8988T (cell line): ENCODE data around the gene MOK.

ENCODE experiments used
- DNase-seq: peaks from one replicate; pipeline ENCODE4 v3.0.0; 2011

The MOK gene

DNA sequence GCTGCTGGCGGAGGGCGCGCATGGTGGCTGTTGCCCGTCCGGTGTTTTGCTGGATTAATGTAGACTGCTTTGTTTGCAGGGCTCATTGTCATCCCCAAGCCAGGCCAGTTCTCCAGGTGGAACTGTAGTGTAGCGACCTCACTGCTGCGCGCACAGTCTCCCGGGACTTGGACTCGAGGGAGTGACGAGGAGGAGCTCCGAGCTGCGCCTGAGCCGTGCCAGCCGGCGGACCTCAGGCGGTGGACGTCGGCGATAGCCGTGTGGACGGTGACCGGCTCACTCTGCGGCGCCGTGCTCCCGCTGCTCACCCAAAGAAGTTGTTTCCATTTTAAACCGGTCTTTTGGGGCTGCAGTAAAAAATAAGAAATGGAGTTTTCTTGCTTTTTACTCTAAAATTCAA lies 82.2 kb downstream of the MOK start:
- no peak for DNase-seq

DNA sequence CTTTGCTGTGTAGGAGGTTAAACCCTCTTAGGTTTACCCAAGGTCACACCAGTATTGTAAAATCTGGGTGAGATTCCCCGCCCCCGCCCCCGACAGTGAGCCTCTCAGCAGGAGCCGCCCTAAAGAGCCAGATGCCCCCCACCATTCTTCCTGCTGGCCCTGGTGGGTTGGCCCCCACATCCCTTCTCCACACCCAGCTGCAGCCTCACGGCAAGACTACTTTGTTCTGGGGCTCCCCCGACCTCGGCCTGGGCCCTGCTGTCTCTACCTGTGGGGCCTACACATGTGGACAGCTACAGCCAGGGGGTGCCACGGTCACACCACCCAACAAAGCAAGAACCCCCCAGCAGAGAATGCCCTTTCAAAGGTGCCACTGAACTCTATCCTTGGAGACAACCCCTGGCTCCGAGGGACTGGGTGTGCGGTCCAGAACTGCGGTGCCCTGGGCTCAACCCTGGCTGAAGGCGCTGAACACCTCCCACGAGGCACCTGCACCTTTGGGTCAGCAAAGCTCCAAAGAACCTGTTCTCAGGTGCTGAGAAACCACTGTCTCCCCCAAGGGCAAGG lies 82.9 kb downstream of the MOK start:
- DNase-seq = no peak

DNA sequence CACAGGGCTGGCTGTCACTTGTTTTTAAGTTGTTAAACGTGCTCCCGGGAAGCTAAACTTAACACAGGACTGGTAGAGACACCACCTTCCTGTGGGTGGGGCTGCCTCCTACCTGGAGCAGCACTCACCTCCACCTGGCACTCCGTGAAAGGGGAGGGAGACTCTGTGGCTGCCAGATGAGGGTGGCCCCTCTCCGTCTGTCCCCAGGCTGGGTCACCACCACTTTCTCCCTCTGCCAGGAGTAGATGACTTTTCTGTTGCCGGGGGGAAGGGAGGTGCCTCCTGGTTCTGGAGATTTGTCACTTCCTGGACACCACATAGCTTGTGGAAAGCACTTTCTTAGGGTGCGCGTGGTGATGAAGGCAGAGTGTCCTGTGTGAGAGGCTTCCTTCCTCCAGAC lies 83.9 kb downstream of the MOK start:
- no peak for DNase-seq

DNA sequence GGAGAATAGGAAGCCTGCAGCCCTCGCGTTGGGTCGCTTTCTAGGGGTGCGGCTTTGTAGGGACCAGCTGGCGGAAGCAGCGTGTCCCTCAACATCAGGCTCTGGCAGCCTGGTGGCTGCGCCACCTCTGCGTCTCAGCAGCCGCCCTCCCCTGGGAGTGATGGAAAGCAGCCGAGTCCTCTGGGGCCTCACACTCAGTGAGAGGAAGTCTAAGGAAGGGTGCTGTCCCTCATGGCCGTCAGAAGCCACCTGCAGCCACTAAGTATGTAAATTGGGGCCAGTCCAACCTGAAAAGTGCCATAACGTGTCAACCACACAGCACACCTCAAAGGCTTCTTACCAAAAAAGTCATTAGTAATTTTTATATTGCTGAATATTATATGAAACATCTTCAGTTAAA lies 84.9 kb downstream of the MOK start:
- no peak for DNase-seq

DNA sequence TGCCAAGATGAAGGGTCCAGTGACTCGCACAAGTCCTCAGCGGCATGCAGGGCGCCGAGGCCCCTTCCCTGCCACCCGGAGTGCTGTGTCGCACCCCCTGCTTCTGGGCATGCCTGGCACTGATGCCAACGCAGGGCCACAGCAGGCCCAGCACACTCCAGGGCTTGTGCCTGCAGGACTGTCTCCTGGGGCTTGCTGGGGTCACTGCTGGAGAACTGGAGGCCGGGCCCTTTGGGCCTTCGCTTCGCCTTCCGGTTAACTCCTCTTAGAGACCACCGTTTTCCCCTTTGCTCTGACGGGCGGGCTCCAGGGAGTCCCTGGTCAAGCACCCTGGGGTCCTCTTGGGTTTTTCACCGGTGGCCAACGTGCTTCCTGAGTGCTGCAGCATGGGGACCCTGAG lies 85.6 kb downstream of the MOK start:
- no peak for DNase-seq

DNA sequence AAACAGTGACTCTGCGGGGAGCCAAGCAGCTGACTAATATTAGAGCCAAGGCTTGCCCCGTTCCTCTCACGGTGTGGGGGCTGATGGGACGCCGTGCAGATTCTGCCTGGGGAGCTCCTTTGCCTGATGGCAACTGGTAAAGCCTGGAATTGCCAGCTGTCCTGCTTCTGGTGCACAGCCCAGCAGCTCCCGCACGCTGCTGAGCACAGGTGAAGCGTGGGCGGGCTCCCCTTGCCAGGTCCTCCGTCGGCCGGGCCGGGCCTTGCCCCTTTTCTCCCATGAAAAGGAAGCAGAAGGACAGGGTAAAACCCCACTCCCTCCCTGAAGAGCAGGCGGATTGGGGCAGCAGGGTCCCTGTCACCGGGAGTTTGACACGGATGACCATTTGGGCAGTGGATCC lies 86.3 kb downstream of the MOK start:
- no peak for DNase-seq

DNA sequence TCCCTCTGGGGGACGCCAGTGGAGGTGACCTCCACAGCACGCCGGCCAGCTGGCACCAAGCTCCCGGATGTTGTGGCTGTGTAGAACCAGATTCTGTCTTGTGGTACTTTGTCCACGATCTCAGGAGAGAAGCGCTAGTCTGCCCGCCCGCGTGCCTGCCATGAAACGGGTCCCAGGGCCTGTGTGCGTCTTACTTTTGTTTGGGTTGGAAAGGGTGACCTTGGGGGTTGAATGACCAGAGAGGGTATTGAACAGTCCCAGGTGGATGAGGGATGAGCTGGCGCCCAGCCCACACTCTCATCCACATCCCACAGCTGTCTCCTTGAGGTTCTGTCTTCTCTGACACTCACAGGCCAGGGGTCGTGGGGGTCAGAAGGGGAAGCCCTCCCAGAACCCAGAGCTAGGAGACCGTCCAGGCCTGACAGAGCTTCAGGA lies 87.0 kb downstream of the MOK start:
- no peak for DNase-seq

DNA sequence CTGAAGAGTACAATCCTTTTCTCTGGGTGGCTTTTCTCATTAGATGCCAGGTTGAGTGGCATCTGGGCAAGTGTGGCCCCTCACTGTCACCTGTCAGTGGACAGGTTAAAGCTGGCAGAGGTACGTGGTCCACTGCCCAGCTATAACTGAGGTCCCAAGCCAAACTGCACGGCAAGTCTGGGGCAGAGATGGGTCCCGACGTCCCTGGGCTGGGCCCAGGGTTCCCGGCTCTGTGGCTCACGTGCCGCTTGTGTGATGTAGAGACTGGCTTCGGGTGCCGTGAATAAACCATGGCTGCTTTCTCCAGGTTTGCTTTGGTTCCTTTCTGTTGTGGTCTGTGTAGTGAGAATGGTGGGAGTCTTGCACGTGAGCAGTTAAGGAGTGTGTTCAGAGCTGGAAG lies 87.6 kb downstream of the MOK start:
- DNase-seq = no peak

DNA sequence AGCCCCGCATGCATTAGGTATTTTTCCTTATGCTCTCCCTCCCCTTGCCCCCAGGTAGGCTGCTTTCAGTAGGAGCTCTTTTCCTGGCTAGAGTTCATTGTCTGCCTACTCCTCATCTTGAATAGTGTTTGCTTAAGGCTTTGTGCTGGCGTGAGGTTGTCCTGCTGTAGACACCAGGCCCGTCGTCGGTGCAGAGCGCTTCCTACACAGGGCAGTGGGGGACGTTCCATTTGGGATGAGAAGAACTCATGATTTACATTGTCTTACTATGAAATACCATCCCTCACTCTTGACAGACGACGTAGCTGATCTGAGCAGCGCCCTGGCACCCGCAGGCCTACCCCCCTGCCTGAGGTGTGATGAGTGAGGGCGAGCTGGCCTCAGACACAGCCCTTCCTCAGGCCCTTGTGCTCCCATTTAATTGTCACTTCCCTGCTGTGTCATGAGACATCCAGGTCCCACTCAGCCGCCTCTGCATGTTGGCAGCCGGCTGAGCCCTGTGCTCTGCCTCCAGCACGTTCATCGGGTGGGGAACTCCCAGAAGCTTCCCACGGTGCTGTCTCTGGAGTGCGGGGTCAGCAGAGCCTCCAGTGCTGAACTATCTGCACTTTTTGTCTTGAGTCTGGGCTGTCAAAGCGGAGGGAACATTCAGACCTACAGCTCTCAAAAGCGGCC lies 89.3 kb downstream of the MOK start:
- DNase-seq = no peak

DNA sequence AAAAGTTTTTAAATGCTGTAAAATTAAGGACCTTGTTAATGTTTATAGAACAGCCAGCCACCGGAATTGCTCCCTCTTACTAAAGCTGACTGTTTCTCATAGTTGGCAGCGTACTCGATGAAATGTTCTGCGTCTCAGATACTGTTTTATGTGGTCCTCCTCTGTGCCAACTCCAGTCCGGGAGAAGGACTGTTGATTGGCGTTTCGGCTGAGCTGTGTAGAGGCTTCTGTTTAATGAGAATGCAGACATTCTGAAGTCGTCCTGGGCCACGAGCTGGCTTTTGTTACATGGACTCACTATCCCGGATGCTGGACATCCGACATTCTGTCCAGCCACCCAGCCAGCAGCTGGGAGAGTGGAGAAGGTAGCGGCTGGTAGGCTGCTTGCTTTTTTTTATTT lies 89.9 kb downstream of the MOK start:
- no peak for DNase-seq

DNA sequence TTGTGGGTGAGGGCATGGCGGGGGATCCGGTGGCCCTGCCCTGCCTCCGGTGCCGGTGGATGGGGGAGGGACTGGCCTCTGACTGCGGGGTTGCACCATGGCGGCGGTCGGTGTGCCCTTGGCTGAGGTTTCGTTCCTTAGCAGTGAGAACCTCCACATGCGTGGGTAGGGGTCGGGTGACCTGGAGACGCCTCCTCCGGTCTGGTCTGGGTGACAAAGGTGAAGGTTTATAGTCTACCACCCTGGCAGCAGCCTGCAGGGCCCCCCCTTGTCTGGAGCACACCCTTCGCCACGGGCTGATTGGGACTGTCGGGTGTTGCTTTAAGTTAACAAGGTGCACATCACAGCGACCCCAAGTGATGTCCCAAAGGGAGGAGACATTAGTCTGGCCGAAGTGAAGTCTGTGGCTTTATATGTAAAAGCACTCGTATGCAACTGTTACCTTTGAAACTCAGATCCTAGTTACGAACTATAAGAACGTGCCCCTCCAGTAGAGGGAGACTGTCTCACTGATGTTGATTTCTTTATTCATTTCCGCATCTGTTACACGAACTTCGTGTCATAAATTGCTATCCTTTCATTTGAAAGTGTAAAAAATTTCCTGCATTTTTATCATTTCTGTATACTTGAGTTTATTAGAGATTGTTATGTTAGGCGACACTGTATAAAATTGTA lies 90.8 kb downstream of the MOK start:
- no peak for DNase-seq

DNA sequence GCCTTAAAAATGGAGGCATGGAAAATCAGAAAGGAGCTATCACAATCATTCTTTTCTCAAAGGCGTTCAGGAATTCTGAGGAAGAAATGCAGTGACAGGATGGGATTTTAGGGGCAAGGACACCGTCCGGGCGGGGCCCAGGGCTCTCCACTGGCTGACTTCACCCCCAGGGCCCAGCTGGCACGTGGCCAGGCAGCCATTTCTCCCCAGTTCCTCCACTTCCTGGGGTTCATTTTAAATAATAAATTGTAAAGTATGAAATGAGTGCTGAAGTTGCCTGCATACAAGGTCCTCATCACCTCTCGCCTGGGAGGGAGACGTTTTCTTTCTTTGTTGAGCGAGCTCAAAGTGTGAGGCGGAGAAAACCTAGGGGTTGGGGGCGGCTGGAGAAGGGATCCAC lies 91.5 kb downstream of the MOK start:
- DNase-seq = no peak

DNA sequence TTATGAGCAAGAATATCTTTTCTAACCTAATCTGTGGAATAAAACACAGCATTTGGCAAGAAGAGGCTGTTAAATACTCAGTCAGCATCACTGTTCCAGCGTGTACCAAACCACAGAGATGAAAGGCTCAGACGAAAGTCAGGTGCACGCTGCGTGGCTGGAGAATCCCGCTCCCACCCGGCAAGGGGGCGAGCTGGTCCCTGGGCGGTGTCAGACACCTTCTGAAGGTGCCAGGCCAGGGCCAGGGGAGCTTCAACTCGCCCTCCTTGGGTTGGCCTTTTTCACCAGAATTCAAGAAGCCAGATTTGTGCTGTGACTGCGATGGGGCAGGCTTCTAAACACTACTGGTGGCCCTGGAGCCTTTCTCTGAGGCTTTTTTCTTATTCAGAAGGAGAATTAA lies 92.1 kb downstream of the MOK start:
- DNase-seq = no peak

DNA sequence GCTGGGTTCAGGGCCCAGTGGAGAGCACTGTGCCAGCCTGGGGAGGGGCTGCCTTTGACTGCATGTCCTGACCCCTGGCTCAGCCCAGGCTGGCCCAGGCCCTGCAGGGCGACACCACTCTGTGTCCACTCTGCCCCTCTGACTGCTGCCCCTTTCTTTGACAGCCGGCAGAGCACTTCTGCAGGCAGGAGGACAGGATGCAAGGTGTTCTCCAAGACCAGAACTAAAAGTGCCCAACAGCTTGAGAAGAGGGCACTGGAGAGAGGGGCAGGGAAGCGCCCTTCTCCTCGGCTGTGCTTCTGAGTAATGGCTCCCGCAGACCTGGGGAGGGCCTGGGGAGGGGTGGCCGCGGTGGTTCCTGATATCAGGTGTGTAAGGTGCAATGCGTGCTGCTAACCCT lies 92.6 kb downstream of the MOK start:
- DNase-seq = no peak

DNA sequence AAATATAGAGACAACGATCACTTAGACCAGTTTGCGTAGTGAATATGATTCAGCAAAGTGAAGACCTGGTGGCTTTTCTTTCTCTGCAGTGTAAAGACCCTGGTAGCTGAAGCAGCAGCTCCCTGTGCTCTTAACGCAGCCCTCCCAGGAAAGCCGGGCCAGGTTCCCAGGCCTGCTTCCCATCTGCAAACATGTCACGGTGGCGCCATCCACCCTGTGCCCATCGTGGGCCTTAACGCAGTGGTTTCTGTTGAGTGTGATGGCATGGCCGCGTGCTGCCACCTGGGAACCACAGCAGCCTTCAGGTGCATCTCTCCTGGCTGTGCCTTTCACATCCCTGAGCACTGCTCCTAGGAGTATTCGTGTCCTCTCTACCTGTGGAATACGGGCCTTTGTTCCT lies 93.7 kb downstream of the MOK start:
- no peak for DNase-seq

DNA sequence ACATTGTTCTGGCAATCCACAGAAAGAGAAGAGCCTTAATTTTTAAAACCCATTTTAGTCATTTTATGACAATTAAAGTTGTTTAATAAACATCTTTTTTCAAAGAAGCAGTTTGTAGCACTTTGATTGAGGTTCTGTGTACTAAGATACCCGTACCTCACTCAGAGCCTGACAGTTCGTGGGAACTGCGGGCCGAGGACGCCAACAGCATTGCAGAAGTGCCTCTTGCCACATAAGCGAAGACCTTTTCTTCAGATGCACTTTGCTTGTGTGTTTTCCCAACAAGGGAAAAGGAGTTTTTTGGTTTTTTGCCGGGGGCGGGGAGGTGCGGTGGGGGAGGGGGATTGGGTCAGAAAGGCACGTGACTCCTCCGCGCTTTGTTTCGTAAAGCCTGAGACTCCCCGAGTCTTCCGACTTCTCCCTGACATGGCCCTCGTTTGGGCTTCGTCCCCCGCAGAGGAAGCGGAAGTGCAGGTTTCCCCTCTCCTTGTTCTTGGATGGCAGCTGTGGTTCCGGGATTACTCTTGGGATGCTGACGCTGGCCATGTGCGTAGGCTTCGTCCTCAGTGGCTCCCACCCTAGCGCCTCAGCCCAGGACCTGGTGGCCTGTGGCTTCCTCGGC lies 94.4 kb downstream of the MOK start:
- DNase-seq = no peak

DNA sequence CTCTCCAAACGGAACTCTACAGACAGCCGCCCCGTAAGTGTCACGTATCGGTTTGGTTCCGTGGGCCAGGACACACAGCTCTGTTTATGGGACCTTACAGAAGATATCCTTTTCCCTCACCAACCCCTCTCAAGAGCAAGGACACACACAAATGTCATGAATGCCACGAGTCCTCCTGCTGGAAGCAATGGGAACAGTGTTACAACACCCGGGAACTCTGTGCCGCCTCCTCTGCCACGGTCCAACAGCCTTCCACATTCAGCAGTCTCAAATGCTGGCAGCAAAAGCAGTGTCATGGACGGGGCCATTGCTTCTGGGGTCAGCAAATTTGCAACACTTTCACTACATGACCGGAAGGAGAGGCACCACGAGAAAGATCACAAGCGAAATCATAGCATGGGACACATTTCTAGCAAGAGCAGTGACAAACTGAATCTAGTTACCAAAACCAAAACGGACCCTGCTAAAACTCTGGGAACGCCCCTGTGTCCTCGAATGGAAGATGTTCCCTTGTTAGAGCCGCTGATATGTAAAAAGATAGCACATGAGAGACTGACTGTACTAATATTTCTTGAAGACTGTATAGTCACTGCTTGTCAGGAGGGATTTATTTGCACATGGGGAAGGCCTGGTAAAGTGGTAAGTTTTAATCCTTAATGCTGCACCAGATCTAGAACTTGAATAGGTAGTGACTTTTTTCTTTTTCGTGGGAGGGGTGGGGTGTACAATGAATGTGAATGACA lies 95.6 kb downstream of the MOK start:
- DNase-seq = no peak

DNA sequence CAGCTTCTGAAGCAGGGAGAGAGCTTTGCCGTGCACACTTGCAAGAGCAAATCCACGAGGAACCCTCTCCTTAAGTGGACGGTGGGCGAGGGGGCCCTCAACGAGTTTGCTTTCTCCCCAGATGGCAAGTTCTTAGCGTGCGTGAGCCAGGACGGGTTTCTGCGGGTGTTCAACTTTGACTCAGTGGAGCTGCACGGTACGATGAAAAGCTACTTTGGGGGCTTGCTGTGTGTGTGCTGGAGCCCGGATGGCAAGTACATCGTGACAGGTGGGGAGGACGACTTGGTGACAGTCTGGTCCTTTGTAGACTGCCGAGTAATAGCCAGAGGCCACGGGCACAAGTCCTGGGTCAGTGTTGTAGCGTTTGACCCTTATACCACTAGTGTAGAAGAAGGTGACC lies 96.2 kb downstream of the MOK start:
- DNase-seq = no peak

DNA sequence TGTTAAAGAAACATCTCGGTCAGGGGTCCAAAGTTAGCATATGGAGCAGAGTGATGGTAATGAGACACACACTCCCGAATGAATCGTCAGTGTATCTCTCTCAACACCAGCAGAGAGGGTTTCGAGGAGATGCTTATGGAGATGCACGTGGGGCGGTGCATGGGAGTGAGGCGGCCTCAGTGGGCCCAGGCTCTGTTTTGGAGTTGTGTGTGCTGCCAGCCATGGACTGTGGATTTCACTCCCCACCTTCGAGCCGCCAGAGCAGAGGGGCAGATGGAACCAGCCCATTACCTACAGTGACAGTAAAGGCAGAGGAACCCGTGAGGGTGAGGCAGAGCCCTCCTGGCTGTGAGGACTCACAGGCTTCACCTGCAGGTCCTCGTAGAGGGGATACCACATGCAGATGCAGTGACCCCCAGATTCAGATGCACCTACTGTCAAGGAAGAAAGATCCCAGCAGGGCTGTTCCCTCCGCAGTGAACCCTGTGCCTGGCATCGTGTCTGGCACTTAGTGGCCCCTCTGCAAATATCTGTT lies 97.1 kb downstream of the MOK start:
- DNase-seq = no peak

DNA sequence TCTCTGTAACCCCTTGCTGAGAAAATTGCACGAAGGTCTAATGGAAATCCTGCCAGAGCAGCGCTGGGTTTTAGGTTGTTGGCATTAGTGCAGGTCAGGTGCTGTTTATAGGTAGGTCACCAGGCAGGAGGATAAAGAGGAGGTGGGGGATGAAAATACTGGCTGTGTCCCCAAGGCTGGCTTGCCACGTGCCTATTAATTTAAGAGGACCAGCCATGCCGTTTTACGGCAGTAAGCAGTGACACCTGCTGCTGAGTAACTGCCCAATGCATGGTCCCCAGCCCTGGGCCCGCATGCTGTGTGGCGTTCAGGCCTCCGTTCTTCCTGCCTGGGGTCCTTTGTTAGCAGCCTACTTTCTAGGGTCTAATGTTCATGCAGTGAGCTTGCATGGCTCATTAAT lies 98.0 kb downstream of the MOK start:
- DNase-seq = no peak

DNA sequence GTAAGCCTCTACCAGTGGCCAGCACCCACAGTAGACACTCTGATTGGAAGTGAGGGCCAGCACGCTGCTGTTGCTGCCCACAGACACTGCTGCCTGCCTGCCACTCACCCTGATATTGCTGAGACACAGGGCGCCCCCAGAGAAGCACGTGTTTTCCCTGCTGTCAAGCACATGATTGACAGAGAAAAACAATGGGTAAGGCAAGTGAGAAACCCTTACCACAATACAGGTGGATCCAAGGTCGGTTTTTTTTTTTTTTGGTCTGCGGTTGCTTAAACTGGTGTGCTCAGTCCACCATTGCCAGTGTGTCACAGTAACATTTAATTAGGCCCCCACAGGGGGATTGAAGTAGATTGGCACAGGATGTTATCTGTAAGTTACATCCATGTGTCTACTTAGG lies 99.4 kb downstream of the MOK start:
- DNase-seq = no peak

DNA sequence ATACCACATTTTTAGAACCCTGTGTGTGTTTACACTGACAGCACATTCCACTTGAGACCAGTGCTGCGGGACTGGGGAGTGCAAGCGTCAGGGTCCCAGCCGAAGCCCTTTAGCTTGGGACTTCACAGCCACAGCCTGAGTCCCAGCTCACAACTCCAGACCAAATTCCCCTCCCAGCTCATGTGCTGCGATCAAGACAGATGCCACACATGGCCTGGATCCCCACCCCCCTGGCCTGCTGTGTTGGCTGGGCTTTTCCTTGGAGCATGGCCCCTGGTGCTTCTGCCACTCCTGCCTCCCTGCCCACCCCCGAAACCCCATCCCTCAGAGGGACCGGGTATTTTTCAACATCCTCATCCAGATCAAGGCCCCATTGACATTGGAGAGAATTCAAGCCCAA lies 101.6 kb downstream of the MOK start:
- no peak for DNase-seq

DNA sequence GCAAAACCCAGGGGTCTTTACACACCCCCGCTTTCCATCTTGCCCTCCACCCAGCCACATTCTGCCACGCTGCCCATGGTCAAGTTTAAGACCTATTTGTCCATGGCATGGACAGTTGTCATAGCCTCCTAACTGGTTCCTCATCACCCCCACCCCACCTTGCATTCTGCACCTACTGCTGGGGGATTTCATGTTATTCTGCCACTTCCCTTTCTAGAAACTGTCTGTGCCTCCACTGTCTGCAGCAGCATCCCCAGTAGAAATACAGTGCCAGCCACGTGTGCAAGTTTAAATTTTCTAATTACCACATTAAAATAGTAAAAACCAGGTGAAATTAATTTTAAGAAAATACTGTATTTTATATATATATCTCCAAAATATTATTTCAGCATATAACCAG lies 102.0 kb downstream of the MOK start:
- DNase-seq = no peak
